ENCODE data around the gene ATAD1. TPM values are rescaled to one million over a fixed set of nuclear protein-coding genes. Genes with fewer than 3 reads are reported as not detected.

The ATAD1 gene
- polyA plus RNA-seq, 4 donors, result 5.1 to 34.4 (median 11.4) TPM

DNA sequence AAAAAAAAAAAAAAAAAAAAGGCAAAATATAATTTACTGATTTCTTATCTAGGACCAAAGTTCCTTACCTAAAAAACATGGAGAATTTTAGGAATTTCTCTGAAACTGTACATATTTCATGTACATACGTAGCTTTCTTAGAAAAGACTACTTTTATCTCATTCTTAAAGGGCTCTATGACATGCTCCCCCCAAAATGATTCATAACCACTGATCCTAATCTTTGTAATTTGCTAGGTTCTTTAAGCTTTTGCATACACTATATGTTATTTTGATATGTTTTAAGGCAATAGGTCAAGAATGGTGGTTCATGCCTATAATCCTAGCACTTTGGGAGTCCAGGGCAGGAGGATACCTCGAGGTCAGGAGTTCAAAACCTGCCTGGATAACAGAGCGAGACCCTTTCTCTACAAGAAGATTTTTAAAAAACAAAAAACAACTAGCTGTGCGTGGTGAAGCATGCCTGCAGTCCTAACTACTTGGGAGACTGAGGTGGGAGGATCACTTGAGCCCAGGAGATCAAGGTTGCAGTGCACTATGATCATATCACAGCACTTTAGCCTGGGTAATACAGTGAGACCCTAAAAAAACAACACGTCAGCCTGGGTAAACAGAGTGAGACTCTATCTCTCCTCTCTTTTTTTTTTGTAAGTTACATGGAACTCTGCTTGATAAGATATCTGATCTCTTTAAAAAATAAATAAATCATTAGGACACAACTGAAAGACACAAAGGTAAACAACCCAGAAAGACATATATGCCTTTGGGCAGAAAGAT, 54.8 kb downstream of the ATAD1 start:
- no peaks in the 10 kb centered on the region for H3K27me3 ChIP-seq (ENCODE audit: control insufficient read depth in 3 of 3, insufficient read depth in 3 of 3, low read length in 3 of 3)
- DNase-seq, result no peak
- peaks cover 0 to 3% of the 10 kb centered on the region in 2 donors for H3K9me3 ChIP-seq (ENCODE audit: control insufficient read depth in 2 of 2, insufficient read depth in 1 of 2, low read depth in 1 of 2, low read length in 1 of 2)
- peaks cover 0 to 21% (median 12%) of the 10 kb centered on the region in 3 donors for H3K36me3 ChIP-seq (ENCODE audit: control insufficient read depth in 3 of 3, insufficient read depth in 2 of 3, low read depth in 1 of 3, low read length in 3 of 3)
- whole genome bisulfite sequencing, 3 donors, result 87 to 93% (median 91%) methylated on average over 5 of the region's 5 CpGs
- no peak for FAIRE-seq
- H3K4me3 ChIP-seq (ENCODE audit: low read depth in 1 of 3, low read length in 3 of 3), result no peak overlapping the region
- no peaks in the 10 kb centered on the region for H3K4me1 ChIP-seq (ENCODE audit: control insufficient read depth in 3 of 3, insufficient read depth in 2 of 3, low read depth in 1 of 3, low read length in 2 of 3)
- H3K27ac ChIP-seq (ENCODE audit: low read depth in 1 of 3, low read length in 2 of 3), result no peak overlapping the region

DNA sequence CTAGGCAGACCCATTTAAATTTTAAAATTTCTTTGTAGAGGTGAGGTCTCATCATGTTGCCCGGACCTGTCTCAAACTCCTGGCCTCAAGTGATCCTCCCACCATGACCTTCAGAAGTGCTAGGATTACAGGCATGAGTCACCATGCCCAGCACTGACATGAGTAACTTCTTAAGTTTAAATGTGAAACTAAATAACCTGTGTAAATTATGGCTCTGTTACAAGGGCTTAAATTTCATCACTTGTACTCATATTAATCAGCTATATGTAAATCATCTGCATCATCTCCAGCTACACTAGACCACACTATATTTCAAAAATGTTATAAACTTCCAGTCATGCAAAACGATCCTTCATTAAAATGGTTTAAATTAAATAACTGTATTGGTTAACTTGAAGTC, 56.1 kb downstream of the ATAD1 start:
- H3K27ac ChIP-seq (ENCODE audit: low read depth in 1 of 3, low read length in 2 of 3), result no peak overlapping the region
- H3K4me3 ChIP-seq (ENCODE audit: low read depth in 1 of 3, low read length in 3 of 3), result no peak overlapping the region
- H3K36me3 ChIP-seq (ENCODE audit: control insufficient read depth in 3 of 3, insufficient read depth in 2 of 3, low read depth in 1 of 3, low read length in 3 of 3), result peaks cover 0 to 17% (median 8%) of the 10 kb centered on the region in 3 donors
- WGBS, 3 donors, result 55 to 64% (median 64%) methylated on average over 2 of the region's 2 CpGs
- peaks cover 0 to 3% of the 10 kb centered on the region in 2 donors for H3K9me3 ChIP-seq (ENCODE audit: control insufficient read depth in 2 of 2, insufficient read depth in 1 of 2, low read depth in 1 of 2, low read length in 1 of 2)
- FAIRE-seq (no peak), DNase-seq (peak; percentile 36 to 43)
- H3K4me1 ChIP-seq (ENCODE audit: control insufficient read depth in 3 of 3, insufficient read depth in 2 of 3, low read depth in 1 of 3, low read length in 2 of 3), result no peaks in the 10 kb centered on the region
- H3K27me3 ChIP-seq (ENCODE audit: control insufficient read depth in 3 of 3, insufficient read depth in 3 of 3, low read length in 3 of 3), result no peaks in the 10 kb centered on the region

DNA sequence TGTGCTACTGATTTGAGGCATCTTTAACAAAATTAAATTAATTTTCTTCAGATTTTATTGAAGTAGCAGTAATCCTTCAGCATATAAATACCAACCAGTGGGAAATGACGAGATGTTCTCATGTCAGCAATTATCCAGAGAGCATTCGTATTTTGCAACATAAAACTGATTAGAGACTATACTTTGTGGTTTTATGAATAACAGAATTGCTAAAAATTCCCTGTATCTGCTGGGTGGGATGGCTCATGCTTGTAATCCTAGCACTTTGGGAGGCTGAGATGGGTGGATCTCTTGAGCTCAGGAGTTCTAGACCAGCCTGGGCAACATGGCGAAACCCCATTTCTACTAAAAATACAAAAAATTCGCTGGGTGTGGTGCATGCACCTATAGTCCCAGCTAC, 56.9 kb downstream of the ATAD1 start:
- FAIRE-seq (no peak), DNase-seq (no peak)
- H3K4me1 ChIP-seq (ENCODE audit: control insufficient read depth in 3 of 3, insufficient read depth in 2 of 3, low read depth in 1 of 3, low read length in 2 of 3), result no peaks in the 10 kb centered on the region
- H3K36me3 ChIP-seq (ENCODE audit: control insufficient read depth in 3 of 3, insufficient read depth in 2 of 3, low read depth in 1 of 3, low read length in 3 of 3), result peaks cover 0 to 14% (median 11%) of the 10 kb centered on the region in 3 donors
- H3K27ac ChIP-seq (ENCODE audit: low read depth in 1 of 3, low read length in 2 of 3), result no peak overlapping the region
- H3K4me3 ChIP-seq (ENCODE audit: low read depth in 1 of 3, low read length in 3 of 3), result no peak overlapping the region
- WGBS, 3 donors, result 93 to 94% (median 94%) methylated on average over 4 of the region's 4 CpGs
- no peaks in the 10 kb centered on the region for H3K27me3 ChIP-seq (ENCODE audit: control insufficient read depth in 3 of 3, insufficient read depth in 3 of 3, low read length in 3 of 3)
- H3K9me3 ChIP-seq (ENCODE audit: control insufficient read depth in 2 of 2, insufficient read depth in 1 of 2, low read depth in 1 of 2, low read length in 1 of 2), result no peaks in the 10 kb centered on the region

DNA sequence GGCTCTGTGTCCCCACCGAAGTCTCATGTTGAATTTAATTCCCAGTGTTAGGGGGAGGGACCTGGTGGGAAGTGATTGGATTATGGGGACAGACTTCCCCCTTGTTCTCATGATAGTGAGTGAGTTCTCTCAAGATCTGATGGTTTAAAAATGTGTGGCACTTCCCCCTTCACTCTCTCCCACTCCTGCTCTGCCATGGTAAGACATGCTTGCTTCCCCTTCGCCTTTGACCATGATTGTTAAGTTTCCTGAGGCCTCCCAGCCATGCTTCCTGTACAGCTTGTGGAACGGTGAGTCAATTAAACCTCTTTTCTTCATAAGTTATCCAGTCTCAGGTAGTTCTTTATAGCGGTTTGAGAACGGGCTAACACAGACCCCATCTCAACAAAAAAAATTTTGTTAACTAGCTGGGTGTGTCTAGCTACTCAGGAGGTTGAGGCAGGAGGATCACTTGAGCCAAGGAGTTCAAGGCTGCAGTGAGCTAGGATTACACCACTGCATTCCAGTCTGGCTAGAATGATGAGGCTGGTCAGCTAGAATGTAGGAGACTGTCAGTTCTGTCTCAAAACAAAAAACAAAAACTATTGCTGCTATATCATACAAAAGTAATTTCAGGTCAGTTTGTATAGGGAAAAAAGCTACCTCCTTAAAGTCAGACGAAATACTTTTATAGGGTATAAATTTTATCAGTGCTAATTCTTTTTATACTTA, 57.7 kb downstream of the ATAD1 start:
- DNase-seq (no peak), FAIRE-seq (no peak)
- peaks cover 0 to 14% (median 11%) of the 10 kb centered on the region in 3 donors for H3K36me3 ChIP-seq (ENCODE audit: control insufficient read depth in 3 of 3, insufficient read depth in 2 of 3, low read depth in 1 of 3, low read length in 3 of 3)
- WGBS, 3 donors, result 76 to 89% (median 82%) methylated on average over 6 of the region's 6 CpGs
- no peaks in the 10 kb centered on the region for H3K9me3 ChIP-seq (ENCODE audit: control insufficient read depth in 2 of 2, insufficient read depth in 1 of 2, low read depth in 1 of 2, low read length in 1 of 2)
- no peak overlapping the region for H3K4me3 ChIP-seq (ENCODE audit: low read depth in 1 of 3, low read length in 3 of 3)
- no peaks in the 10 kb centered on the region for H3K27me3 ChIP-seq (ENCODE audit: control insufficient read depth in 3 of 3, insufficient read depth in 3 of 3, low read length in 3 of 3)
- H3K27ac ChIP-seq (ENCODE audit: low read depth in 1 of 3, low read length in 2 of 3), result no peak overlapping the region
- no peaks in the 10 kb centered on the region for H3K4me1 ChIP-seq (ENCODE audit: control insufficient read depth in 3 of 3, insufficient read depth in 2 of 3, low read depth in 1 of 3, low read length in 2 of 3)

DNA sequence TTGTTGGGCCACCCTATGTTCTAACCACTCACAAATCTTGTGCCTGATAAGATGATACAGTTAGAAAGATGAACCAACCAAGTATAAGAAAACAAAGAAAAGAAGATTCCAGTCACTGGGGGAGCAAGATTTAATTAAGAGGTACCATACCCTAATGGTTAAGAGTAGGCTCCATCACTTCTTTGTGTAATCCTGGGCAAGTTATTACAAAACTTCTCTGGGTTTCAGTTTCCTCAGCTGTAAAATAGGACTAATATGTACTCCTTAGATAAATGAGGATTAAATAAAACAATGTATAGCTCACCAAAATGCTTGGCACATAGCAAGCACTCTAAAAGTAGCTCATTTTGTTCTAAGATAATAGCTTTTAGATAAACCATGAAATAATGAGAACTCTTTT, 58.5 kb downstream of the ATAD1 start:
- FAIRE-seq (no peak), DNase-seq (no peak)
- Histone ChIP-seq H3K36me3 (ENCODE audit: control insufficient read depth in 3 of 3, insufficient read depth in 2 of 3, low read depth in 1 of 3, low read length in 3 of 3) (peaks cover 0 to 14% (median 11%) of the 10 kb centered on the region in 3 donors), H3K4me1 (ENCODE audit: control insufficient read depth in 3 of 3, insufficient read depth in 2 of 3, low read depth in 1 of 3, low read length in 2 of 3) (no peaks in the 10 kb centered on the region), H3K4me3 (ENCODE audit: low read depth in 1 of 3, low read length in 3 of 3) (no peak overlapping the region), H3K27me3 (ENCODE audit: control insufficient read depth in 3 of 3, insufficient read depth in 3 of 3, low read length in 3 of 3) (no peaks in the 10 kb centered on the region), H3K9me3 (ENCODE audit: control insufficient read depth in 2 of 2, insufficient read depth in 1 of 2, low read depth in 1 of 2, low read length in 1 of 2) (no peaks in the 10 kb centered on the region), H3K27ac (ENCODE audit: low read depth in 1 of 3, low read length in 2 of 3) (no peak overlapping the region)

DNA sequence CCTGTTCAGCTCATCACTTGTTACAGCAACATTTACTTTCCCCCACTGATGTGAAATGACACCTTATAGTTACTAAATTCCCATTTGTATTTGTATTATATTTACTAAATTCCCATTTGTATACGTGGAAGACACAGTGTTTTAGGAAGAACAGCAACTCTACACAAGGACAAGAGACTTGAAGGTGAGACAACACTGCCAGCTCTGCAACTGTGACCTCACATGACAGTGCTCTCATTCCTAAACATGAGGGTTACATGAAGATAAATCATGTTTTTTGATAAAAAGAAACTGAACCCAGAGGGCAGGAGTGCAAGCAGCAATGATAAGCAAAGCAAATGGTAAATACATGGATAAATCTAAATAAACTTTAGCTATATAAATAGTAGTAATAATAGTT, 60.3 kb downstream of the ATAD1 start:
- Histone ChIP-seq H3K9me3 (ENCODE audit: control insufficient read depth in 2 of 2, insufficient read depth in 1 of 2, low read depth in 1 of 2, low read length in 1 of 2) (no peaks in the 10 kb centered on the region), H3K4me1 (ENCODE audit: control insufficient read depth in 3 of 3, insufficient read depth in 2 of 3, low read depth in 1 of 3, low read length in 2 of 3) (no peaks in the 10 kb centered on the region), H3K36me3 (ENCODE audit: control insufficient read depth in 3 of 3, insufficient read depth in 2 of 3, low read depth in 1 of 3, low read length in 3 of 3) (peaks cover 0 to 9% (median 8%) of the 10 kb centered on the region in 3 donors), H3K27me3 (ENCODE audit: control insufficient read depth in 3 of 3, insufficient read depth in 3 of 3, low read length in 3 of 3) (no peaks in the 10 kb centered on the region), H3K4me3 (ENCODE audit: low read depth in 1 of 3, low read length in 3 of 3) (no peak overlapping the region), H3K27ac (ENCODE audit: low read depth in 1 of 3, low read length in 2 of 3) (no peak overlapping the region)
- WGBS, 3 donors, result 86 to 100% (median 89%) methylated on average over 1 of the region's 1 CpG
- DNase-seq (no peak), FAIRE-seq (no peak)

DNA sequence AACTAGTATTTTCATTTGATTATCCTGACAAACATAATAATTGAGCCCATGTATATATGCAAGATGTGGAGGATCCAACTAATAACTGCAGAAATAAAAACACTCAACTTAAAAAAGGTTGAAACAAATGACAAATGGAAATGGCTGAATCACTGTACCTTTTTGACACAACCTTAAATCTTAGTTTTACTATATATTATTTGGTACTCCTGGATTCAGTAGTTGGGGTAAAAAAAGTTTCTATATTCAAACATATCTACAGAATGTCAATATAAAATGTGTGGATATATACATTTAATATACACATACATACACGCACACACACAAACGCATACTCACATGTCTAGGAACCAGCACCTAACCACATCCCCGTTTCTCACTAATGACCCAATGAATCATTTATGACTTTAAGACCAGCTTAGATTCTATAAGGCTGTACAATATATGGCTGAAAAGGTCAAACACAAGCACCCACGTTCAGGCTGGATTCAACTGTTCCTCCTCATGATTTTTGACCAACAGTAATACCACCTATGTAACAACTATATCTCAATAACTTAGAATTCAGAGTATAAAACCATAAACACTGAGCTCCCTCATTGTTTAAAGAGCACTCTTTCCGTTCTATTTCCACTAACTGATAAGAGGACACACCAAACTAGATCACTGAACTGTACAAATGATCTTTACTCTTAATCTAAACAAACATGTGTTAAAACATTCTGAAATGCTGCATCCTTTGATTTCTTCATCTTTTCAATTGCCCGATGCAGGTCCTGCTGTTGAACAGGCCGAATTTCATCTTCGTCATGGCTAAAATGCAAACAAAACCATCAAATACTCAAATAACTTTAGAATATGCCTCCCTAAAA, 63.8 kb downstream of the ATAD1 start:
- H3K4me1 ChIP-seq (ENCODE audit: control insufficient read depth in 3 of 3, insufficient read depth in 2 of 3, low read depth in 1 of 3, low read length in 2 of 3), result no peaks in the 10 kb centered on the region
- no peak for DNase-seq
- no peak overlapping the region for H3K27ac ChIP-seq (ENCODE audit: low read depth in 1 of 3, low read length in 2 of 3)
- H3K36me3 ChIP-seq (ENCODE audit: control insufficient read depth in 3 of 3, insufficient read depth in 2 of 3, low read depth in 1 of 3, low read length in 3 of 3), result peaks cover 0 to 9% (median 4%) of the 10 kb centered on the region in 3 donors
- H3K4me3 ChIP-seq (ENCODE audit: low read depth in 1 of 3, low read length in 3 of 3), result no peak overlapping the region
- 71 to 82% (median 80%) methylated on average over 8 of the region's 8 CpGs for WGBS, 3 donors
- no peaks in the 10 kb centered on the region for H3K27me3 ChIP-seq (ENCODE audit: control insufficient read depth in 3 of 3, insufficient read depth in 3 of 3, low read length in 3 of 3)
- FAIRE-seq, result no peak
- H3K9me3 ChIP-seq (ENCODE audit: control insufficient read depth in 2 of 2, insufficient read depth in 1 of 2, low read depth in 1 of 2, low read length in 1 of 2), result no peaks in the 10 kb centered on the region

DNA sequence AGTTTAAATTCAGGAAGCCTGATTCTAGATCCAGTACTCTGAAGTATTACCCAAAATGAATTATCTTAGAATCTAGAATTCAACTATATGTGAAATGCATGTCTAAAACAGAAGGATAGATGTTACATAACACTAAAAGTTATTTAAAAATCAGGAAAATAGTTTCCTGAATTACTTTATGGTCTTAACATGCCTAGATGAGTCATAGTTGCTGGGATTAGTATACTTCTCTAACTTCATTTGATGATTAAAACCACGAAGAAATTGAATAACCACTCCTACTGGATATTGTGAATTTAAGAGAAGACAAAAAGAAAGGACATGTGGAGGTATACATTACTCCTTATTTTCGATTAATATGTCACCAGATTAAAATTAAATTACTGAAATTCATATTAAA, 65.5 kb downstream of the ATAD1 start:
- 52 to 75% (median 63%) methylated on average over 2 of the region's 2 CpGs for WGBS, 3 donors
- Histone ChIP-seq H3K36me3 (ENCODE audit: control insufficient read depth in 3 of 3, insufficient read depth in 2 of 3, low read depth in 1 of 3, low read length in 3 of 3) (peaks cover 0 to 9% (median 6%) of the 10 kb centered on the region in 3 donors), H3K27me3 (ENCODE audit: control insufficient read depth in 3 of 3, insufficient read depth in 3 of 3, low read length in 3 of 3) (no peaks in the 10 kb centered on the region), H3K4me3 (ENCODE audit: low read depth in 1 of 3, low read length in 3 of 3) (no peak overlapping the region), H3K4me1 (ENCODE audit: control insufficient read depth in 3 of 3, insufficient read depth in 2 of 3, low read depth in 1 of 3, low read length in 2 of 3) (no peaks in the 10 kb centered on the region), H3K9me3 (ENCODE audit: control insufficient read depth in 2 of 2, insufficient read depth in 1 of 2, low read depth in 1 of 2, low read length in 1 of 2) (no peaks in the 10 kb centered on the region), H3K27ac (ENCODE audit: low read depth in 1 of 3, low read length in 2 of 3) (no peak overlapping the region)
- DNase-seq (no peak), FAIRE-seq (no peak)
